ENCODE results near the gene CTNNA3.

Gene CTNNA3

GRCh38 chr10:65945061-65945460 lies 1750.9 kb downstream of the CTNNA3 start:
- Histone ChIP-seq H3K9me3 (ENCODE audit: control insufficient read depth, low read length) (no peaks in the 10 kb centered on the region), H3K27ac (ENCODE audit: insufficient read depth, low read length, poor library complexity, severe bottlenecking) (no peak overlapping the region), H3K36me3 (ENCODE audit: control insufficient read depth, insufficient read depth, low read length) (no peaks in the 10 kb centered on the region), H3K4me1 (ENCODE audit: control insufficient read depth, insufficient read depth, low read length, poor library complexity, severe bottlenecking) (no peaks in the 10 kb centered on the region), H3K4me3 (ENCODE audit: insufficient read depth, low read depth, low read length, poor library complexity, severe bottlenecking) (no peak overlapping the region), H3K27me3 (replicated peaks; ENCODE audit: control insufficient read depth, insufficient read depth, low read length, poor library complexity, severe bottlenecking) (no peaks in the 10 kb centered on the region)
- DNase-seq, result no peak

GRCh38 chr10:65943451-65943850 lies 1752.5 kb downstream of the CTNNA3 start:
- H3K36me3 ChIP-seq (ENCODE audit: control insufficient read depth, insufficient read depth, low read length), result no peaks in the 10 kb centered on the region

GRCh38 chr10:65940816-65941662 lies 1755.0 kb downstream of the CTNNA3 start:
- Histone ChIP-seq H3K36me3 (ENCODE audit: control insufficient read depth, insufficient read depth, low read length) (no peaks in the 10 kb centered on the region), H3K27ac (ENCODE audit: insufficient read depth, low read length, poor library complexity, severe bottlenecking) (no peak overlapping the region), H3K4me3 (ENCODE audit: insufficient read depth, low read depth, low read length, poor library complexity, severe bottlenecking) (no peak overlapping the region), H3K9me3 (ENCODE audit: control insufficient read depth, low read length) (no peaks in the 10 kb centered on the region), H3K27me3 (replicated peaks; ENCODE audit: control insufficient read depth, insufficient read depth, low read length, poor library complexity, severe bottlenecking) (no peaks in the 10 kb centered on the region), H3K4me1 (ENCODE audit: control insufficient read depth, insufficient read depth, low read length, poor library complexity, severe bottlenecking) (no peaks in the 10 kb centered on the region)
- no peak for DNase-seq

More at GRCh38 chr10:65943451-65943850, 1752.5 kb downstream of the CTNNA3 start:
- H3K9me3 ChIP-seq (ENCODE audit: control insufficient read depth, low read length), result no peaks in the 10 kb centered on the region
- H3K27ac ChIP-seq (ENCODE audit: insufficient read depth, low read length, poor library complexity, severe bottlenecking), result no peak overlapping the region
- H3K27me3 ChIP-seq (replicated peaks; ENCODE audit: control insufficient read depth, insufficient read depth, low read length, poor library complexity, severe bottlenecking), result no peaks in the 10 kb centered on the region
- H3K4me1 ChIP-seq (ENCODE audit: control insufficient read depth, insufficient read depth, low read length, poor library complexity, severe bottlenecking), result no peaks in the 10 kb centered on the region
- DNase-seq, result no peak
- no peak overlapping the region for H3K4me3 ChIP-seq (ENCODE audit: insufficient read depth, low read depth, low read length, poor library complexity, severe bottlenecking)

GRCh38 chr10:65940105-65940504 lies 1755.9 kb downstream of the CTNNA3 start:
- Histone ChIP-seq H3K36me3 (ENCODE audit: control insufficient read depth, insufficient read depth, low read length) (no peaks in the 10 kb centered on the region), H3K4me1 (ENCODE audit: control insufficient read depth, insufficient read depth, low read length, poor library complexity, severe bottlenecking) (no peaks in the 10 kb centered on the region), H3K27ac (ENCODE audit: insufficient read depth, low read length, poor library complexity, severe bottlenecking) (no peak overlapping the region), H3K9me3 (ENCODE audit: control insufficient read depth, low read length) (no peaks in the 10 kb centered on the region), H3K4me3 (ENCODE audit: insufficient read depth, low read depth, low read length, poor library complexity, severe bottlenecking) (no peak overlapping the region), H3K27me3 (replicated peaks; ENCODE audit: control insufficient read depth, insufficient read depth, low read length, poor library complexity, severe bottlenecking) (no peaks in the 10 kb centered on the region)
- DNase-seq, result no peak

GRCh38 chr10:65931291-65932070 lies 1764.5 kb downstream of the CTNNA3 start:
- no peaks in the 10 kb centered on the region for H3K4me1 ChIP-seq (ENCODE audit: control insufficient read depth, insufficient read depth, low read length, poor library complexity, severe bottlenecking)
- H3K27me3 ChIP-seq (replicated peaks; ENCODE audit: control insufficient read depth, insufficient read depth, low read length, poor library complexity, severe bottlenecking), result no peaks in the 10 kb centered on the region
- H3K36me3 ChIP-seq (ENCODE audit: control insufficient read depth, insufficient read depth, low read length), result no peaks in the 10 kb centered on the region
- H3K4me3 ChIP-seq (ENCODE audit: insufficient read depth, low read depth, low read length, poor library complexity, severe bottlenecking), result no peak overlapping the region
- H3K9me3 ChIP-seq (ENCODE audit: control insufficient read depth, low read length), result no peaks in the 10 kb centered on the region
- no peak for DNase-seq
- no peak overlapping the region for H3K27ac ChIP-seq (ENCODE audit: insufficient read depth, low read length, poor library complexity, severe bottlenecking)

- Histone ChIP-seq H3K9me3 (ENCODE audit: control insufficient read depth, low read length) (no peaks in the 10 kb centered on the region), H3K36me3 (ENCODE audit: control insufficient read depth, insufficient read depth, low read length) (no peaks in the 10 kb centered on the region), H3K27me3 (replicated peaks; ENCODE audit: control insufficient read depth, insufficient read depth, low read length, poor library complexity, severe bottlenecking) (no peaks in the 10 kb centered on the region), H3K4me1 (ENCODE audit: control insufficient read depth, insufficient read depth, low read length, poor library complexity, severe bottlenecking) (no peaks in the 10 kb centered on the region), H3K27ac (ENCODE audit: insufficient read depth, low read length, poor library complexity, severe bottlenecking) (no peak overlapping the region), H3K4me3 (ENCODE audit: insufficient read depth, low read depth, low read length, poor library complexity, severe bottlenecking) (no peak overlapping the region)
- no peak for DNase-seq
Measured at GRCh38 chr10:65911151-65911835, 1784.7 kb downstream of the CTNNA3 start.

- no peak overlapping the region for H3K27ac ChIP-seq (ENCODE audit: insufficient read depth, low read length, poor library complexity, severe bottlenecking)
- no peak for DNase-seq
- H3K4me3 ChIP-seq (ENCODE audit: insufficient read depth, low read depth, low read length, poor library complexity, severe bottlenecking), result no peak overlapping the region
- no peaks in the 10 kb centered on the region for H3K27me3 ChIP-seq (replicated peaks; ENCODE audit: control insufficient read depth, insufficient read depth, low read length, poor library complexity, severe bottlenecking)
- no peaks in the 10 kb centered on the region for H3K4me1 ChIP-seq (ENCODE audit: control insufficient read depth, insufficient read depth, low read length, poor library complexity, severe bottlenecking)
- H3K36me3 ChIP-seq (ENCODE audit: control insufficient read depth, insufficient read depth, low read length), result no peaks in the 10 kb centered on the region
- no peaks in the 10 kb centered on the region for H3K9me3 ChIP-seq (ENCODE audit: control insufficient read depth, low read length)
Measured at GRCh38 chr10:65910209-65910608, 1785.8 kb downstream of the CTNNA3 start.

- Histone ChIP-seq H3K27ac (ENCODE audit: insufficient read depth, low read length, poor library complexity, severe bottlenecking) (no peak overlapping the region), H3K9me3 (ENCODE audit: control insufficient read depth, low read length) (no peaks in the 10 kb centered on the region), H3K4me1 (ENCODE audit: control insufficient read depth, insufficient read depth, low read length, poor library complexity, severe bottlenecking) (no peaks in the 10 kb centered on the region), H3K36me3 (ENCODE audit: control insufficient read depth, insufficient read depth, low read length) (no peaks in the 10 kb centered on the region), H3K27me3 (replicated peaks; ENCODE audit: control insufficient read depth, insufficient read depth, low read length, poor library complexity, severe bottlenecking) (no peaks in the 10 kb centered on the region), H3K4me3 (ENCODE audit: insufficient read depth, low read depth, low read length, poor library complexity, severe bottlenecking) (no peak overlapping the region)
- DNase-seq, result no peak
Measured at GRCh38 chr10:65907199-65907712, 1788.7 kb downstream of the CTNNA3 start.

GRCh38 chr10:65903620-65904019 lies 1792.4 kb downstream of the CTNNA3 start:
- no peak overlapping the region for H3K27ac ChIP-seq (ENCODE audit: insufficient read depth, low read length, poor library complexity, severe bottlenecking)
- no peaks in the 10 kb centered on the region for H3K4me1 ChIP-seq (ENCODE audit: control insufficient read depth, insufficient read depth, low read length, poor library complexity, severe bottlenecking)

More at GRCh38 chr10:65903620-65904019, 1792.4 kb downstream of the CTNNA3 start:
- H3K27me3 ChIP-seq (replicated peaks; ENCODE audit: control insufficient read depth, insufficient read depth, low read length, poor library complexity, severe bottlenecking), result no peaks in the 10 kb centered on the region
- H3K9me3 ChIP-seq (ENCODE audit: control insufficient read depth, low read length), result no peaks in the 10 kb centered on the region
- no peaks in the 10 kb centered on the region for H3K36me3 ChIP-seq (ENCODE audit: control insufficient read depth, insufficient read depth, low read length)
- no peak for DNase-seq
- no peak overlapping the region for H3K4me3 ChIP-seq (ENCODE audit: insufficient read depth, low read depth, low read length, poor library complexity, severe bottlenecking)
